ENCODE measurements around the gene S1PR3.

- TF ChIP-seq CTCF (IDR thresholded peaks at IDR 0.05; ENCODE audit: low read length) (no peak), EZH2 (optimal IDR thresholded peaks at IDR 0.05; ENCODE audit: low read depth, low read length) (no peak)
Observed at GRCh38 chr9:89008055-89008743, 16.9 kb downstream of the S1PR3 start.
